Neural cell (in vitro differentiated cells): ENCODE results near the gene NHERF2. TPM values are rescaled to one million over a fixed set of nuclear protein-coding genes. Genes with fewer than 3 reads are reported as not detected.
A peak's percentile ranks its signal among the peaks of the same experiment; 100 is the strongest.

Experiments
- H2AFZ ChIP-seq: fragments of 200-600, 300-800 bp; sonication (generic), shearing (Covaris generic); 2 replicates; pipeline ENCODE4 v1.6.0; 2014; ENCODE audit warnings: low read depth, mild to moderate bottlenecking, antibody characterized with exemption, low read length, moderate library complexity
- H3F3A ChIP-seq: fragments of 200-600 bp; shearing (Covaris generic); 2 replicates; pipeline ENCODE4 v1.6.1; 2016; ENCODE audit warnings: mild to moderate bottlenecking, moderate library complexity, mixed read lengths, antibody characterized with exemption, low read length; ENCODE audit not compliant: insufficient read depth, poor library complexity, severe bottlenecking
- H3K27ac ChIP-seq: fragments of 200-600, 300-800 bp; sonication (generic), shearing (Covaris generic); 2 replicates; pipeline ENCODE4 v1.5.1; 2014; ENCODE audit warnings: mild to moderate bottlenecking, low read length, moderate library complexity
- H3K27me3 ChIP-seq: fragments of 300-800, 200-600 bp; sonication (generic), shearing (Covaris generic); 2 replicates; pipeline ENCODE4 v1.6.0; 2014; ENCODE audit warnings: mild to moderate bottlenecking, low read depth, low read length, moderate library complexity; ENCODE audit not compliant: insufficient read depth
- H3K36me3 ChIP-seq: fragments of 300-800, 200-600 bp; sonication (generic), shearing (Covaris generic); 2 replicates; pipeline ENCODE4 v1.5.1; 2014; ENCODE audit warnings: mild to moderate bottlenecking, antibody characterized with exemption, low read length, moderate library complexity; ENCODE audit not compliant: insufficient read depth
- H3K4me2 ChIP-seq: fragments of 300-800, 200-600 bp; sonication (generic), shearing (Covaris generic); 2 replicates; pipeline ENCODE4 v1.6.0; 2014; ENCODE audit warnings: mild to moderate bottlenecking, low read length
- H3K4me3 ChIP-seq: fragments of 300-800, 200-600 bp; sonication (generic), shearing (Covaris generic); 2 replicates; pipeline ENCODE4 v1.5.1; 2014; ENCODE audit warnings: mild to moderate bottlenecking, low read length, moderate library complexity
- H3K79me2 ChIP-seq: fragments of 200-600 bp; shearing (Covaris generic); replicated peaks from 2 replicates; pipeline ENCODE4 v1.6.0; 2014; ENCODE audit warnings: mild to moderate bottlenecking, low read length, moderate library complexity; ENCODE audit not compliant: insufficient read depth
- H3K9ac ChIP-seq: fragments of 300-800, 200-600 bp; sonication (generic), shearing (Covaris generic); 2 replicates; pipeline ENCODE4 v1.6.1; 2016; ENCODE audit warnings: mild to moderate bottlenecking, low read length, mixed read lengths
- H3K9me2 ChIP-seq: fragments of 200-600 bp; shearing (Covaris generic); 2 replicates; pipeline ENCODE4 v1.6.1; 2016; ENCODE audit warnings: mild to moderate bottlenecking, low read length, mixed read lengths; ENCODE audit not compliant: insufficient read depth
- H3K9me3 ChIP-seq: fragments of 200-600, 300-800 bp; sonication (generic), shearing (Covaris generic); 2 replicates; pipeline ENCODE4 v1.6.1; 2016; ENCODE audit warnings: mild to moderate bottlenecking, mixed run types, low read length, moderate library complexity, mixed read lengths
- H4K20me1 ChIP-seq: fragments of 200-600 bp; shearing (Covaris generic); 2 replicates; pipeline ENCODE4 v1.6.1; 2016; ENCODE audit warnings: mild to moderate bottlenecking, mixed run types; ENCODE audit not compliant: insufficient read depth
- EP300 ChIP-seq: fragments of 450-650 bp; conservative IDR thresholded peaks from 2 replicates; pipeline ENCODE4 v1.6.1; 2014; ENCODE audit warnings: antibody characterized with exemption, mild to moderate bottlenecking, moderate library complexity; ENCODE audit not compliant: poor library complexity, severe bottlenecking
- EZH2 ChIP-seq: fragments of 200-600, 300-800 bp; shearing (Covaris generic), sonication (generic); IDR thresholded peaks from 2 replicates; pipeline ENCODE4 v1.6.1; 2014; ENCODE audit warnings: antibody characterized with exemption, low read length, borderline replicate concordance, mild to moderate bottlenecking; ENCODE audit not compliant: insufficient read depth, poor library complexity, severe bottlenecking
- MXI1 ChIP-seq: fragments of 450-650 bp; conservative IDR thresholded peaks from 2 replicates; pipeline ENCODE4 v1.6.1; 2014; ENCODE audit warnings: antibody characterized with exemption, mild to moderate bottlenecking; ENCODE audit not compliant: poor library complexity, severe bottlenecking
- POLR2AphosphoS5 ChIP-seq: IDR thresholded peaks from 2 replicates; pipeline ENCODE4 v1.6.1; 2012
- RAD21 ChIP-seq: fragments of 450-650 bp; conservative IDR thresholded peaks from 2 replicates; pipeline ENCODE4 v1.6.1; 2014; ENCODE audit warnings: antibody characterized with exemption, mild to moderate bottlenecking, moderate library complexity
- SMC3 ChIP-seq: fragments of 450-650 bp; conservative IDR thresholded peaks from 2 replicates; pipeline ENCODE4 v1.6.1; 2014; ENCODE audit warnings: antibody characterized with exemption, mild to moderate bottlenecking, moderate library complexity; ENCODE audit not compliant: poor library complexity
- TAF1 ChIP-seq: IDR thresholded peaks from 2 replicates; pipeline ENCODE4 v1.6.1; 2012; ENCODE audit warnings: low read depth
- polyA plus RNA-seq: library from polyadenylated mRNA; depleted of rRNA; stranded (reverse); fragments of >200 nt; gene quantifications from 2 replicates; pipeline ENCODE4 v1.2.3, GENCODE V29; 2014
- TF ChIP-seq, protein P1 (sequence below): fragments of 450-650 bp; IDR thresholded peaks from 2 replicates; pipeline ENCODE4 v1.5.1; 2014; ENCODE audit warnings: antibody characterized with exemption, mild to moderate bottlenecking, moderate library complexity; ENCODE audit not compliant: poor library complexity, severe bottlenecking
- TF ChIP-seq, protein P2 (sequence below): IDR thresholded peaks from 2 replicates; pipeline ENCODE4 v1.6.1; 2012; ENCODE audit warnings: borderline replicate concordance

The NHERF2 gene
- polyA plus RNA-seq, 1 donor from 2014 or later, result 3.4 TPM

DNA sequence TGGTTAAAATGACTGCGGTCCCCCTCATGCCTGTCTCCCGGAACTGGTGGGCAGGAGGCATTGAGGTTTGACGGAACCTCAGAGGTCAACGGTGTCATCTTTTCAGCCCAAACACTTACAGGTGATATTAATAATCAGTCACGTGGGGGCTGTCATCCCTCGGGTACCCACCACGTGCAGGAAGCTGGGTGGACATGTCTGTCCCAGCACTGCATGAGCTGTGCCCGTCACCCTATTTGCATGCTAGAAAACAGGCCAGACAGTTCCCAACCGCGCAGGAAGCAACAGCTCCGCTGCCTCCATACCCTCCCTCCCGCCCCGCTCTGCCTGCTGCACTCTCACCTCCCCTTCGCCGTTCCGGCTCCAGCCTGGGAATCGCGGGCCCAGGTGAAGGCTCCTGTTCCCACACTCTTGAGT lies 35.6 kb upstream of the NHERF2 start:
- no peaks in the 10 kb centered on the region for H3K9me2 ChIP-seq
- no peaks in the 10 kb centered on the region for H3K9me3 ChIP-seq
- H3K79me2 ChIP-seq, result no peaks in the 10 kb centered on the region
- H4K20me1 ChIP-seq, result no peaks in the 10 kb centered on the region
- peaks cover 21% of the 10 kb centered on the region for H3K27me3 ChIP-seq
- no peaks in the 10 kb centered on the region for H3F3A ChIP-seq
- peak overlapping the region; percentile 88 for H3K4me3 ChIP-seq
- H2AFZ ChIP-seq, result no peak overlapping the region
- H3K4me2 ChIP-seq, result peak overlapping the region; percentile 77
- no peaks in the 10 kb centered on the region for H3K36me3 ChIP-seq
- TF ChIP-seq SMC3, result no peak
- TF ChIP-seq, protein P1, sequence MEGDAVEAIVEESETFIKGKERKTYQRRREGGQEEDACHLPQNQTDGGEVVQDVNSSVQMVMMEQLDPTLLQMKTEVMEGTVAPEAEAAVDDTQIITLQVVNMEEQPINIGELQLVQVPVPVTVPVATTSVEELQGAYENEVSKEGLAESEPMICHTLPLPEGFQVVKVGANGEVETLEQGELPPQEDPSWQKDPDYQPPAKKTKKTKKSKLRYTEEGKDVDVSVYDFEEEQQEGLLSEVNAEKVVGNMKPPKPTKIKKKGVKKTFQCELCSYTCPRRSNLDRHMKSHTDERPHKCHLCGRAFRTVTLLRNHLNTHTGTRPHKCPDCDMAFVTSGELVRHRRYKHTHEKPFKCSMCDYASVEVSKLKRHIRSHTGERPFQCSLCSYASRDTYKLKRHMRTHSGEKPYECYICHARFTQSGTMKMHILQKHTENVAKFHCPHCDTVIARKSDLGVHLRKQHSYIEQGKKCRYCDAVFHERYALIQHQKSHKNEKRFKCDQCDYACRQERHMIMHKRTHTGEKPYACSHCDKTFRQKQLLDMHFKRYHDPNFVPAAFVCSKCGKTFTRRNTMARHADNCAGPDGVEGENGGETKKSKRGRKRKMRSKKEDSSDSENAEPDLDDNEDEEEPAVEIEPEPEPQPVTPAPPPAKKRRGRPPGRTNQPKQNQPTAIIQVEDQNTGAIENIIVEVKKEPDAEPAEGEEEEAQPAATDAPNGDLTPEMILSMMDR, result no peak
- no peak for TF ChIP-seq EZH2
- TF ChIP-seq RAD21, result no peak
- TF ChIP-seq MXI1, result no peak
- no peak for TF ChIP-seq EP300
- TF ChIP-seq POLR2AphosphoS5, result no peak
- TF ChIP-seq TAF1, result no peak
- TF ChIP-seq, protein P2, sequence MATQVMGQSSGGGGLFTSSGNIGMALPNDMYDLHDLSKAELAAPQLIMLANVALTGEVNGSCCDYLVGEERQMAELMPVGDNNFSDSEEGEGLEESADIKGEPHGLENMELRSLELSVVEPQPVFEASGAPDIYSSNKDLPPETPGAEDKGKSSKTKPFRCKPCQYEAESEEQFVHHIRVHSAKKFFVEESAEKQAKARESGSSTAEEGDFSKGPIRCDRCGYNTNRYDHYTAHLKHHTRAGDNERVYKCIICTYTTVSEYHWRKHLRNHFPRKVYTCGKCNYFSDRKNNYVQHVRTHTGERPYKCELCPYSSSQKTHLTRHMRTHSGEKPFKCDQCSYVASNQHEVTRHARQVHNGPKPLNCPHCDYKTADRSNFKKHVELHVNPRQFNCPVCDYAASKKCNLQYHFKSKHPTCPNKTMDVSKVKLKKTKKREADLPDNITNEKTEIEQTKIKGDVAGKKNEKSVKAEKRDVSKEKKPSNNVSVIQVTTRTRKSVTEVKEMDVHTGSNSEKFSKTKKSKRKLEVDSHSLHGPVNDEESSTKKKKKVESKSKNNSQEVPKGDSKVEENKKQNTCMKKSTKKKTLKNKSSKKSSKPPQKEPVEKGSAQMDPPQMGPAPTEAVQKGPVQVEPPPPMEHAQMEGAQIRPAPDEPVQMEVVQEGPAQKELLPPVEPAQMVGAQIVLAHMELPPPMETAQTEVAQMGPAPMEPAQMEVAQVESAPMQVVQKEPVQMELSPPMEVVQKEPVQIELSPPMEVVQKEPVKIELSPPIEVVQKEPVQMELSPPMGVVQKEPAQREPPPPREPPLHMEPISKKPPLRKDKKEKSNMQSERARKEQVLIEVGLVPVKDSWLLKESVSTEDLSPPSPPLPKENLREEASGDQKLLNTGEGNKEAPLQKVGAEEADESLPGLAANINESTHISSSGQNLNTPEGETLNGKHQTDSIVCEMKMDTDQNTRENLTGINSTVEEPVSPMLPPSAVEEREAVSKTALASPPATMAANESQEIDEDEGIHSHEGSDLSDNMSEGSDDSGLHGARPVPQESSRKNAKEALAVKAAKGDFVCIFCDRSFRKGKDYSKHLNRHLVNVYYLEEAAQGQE, result no peak
- H3K27ac ChIP-seq, result no peak overlapping the region
- H3K9ac ChIP-seq, result peak overlapping the region; percentile 80

DNA sequence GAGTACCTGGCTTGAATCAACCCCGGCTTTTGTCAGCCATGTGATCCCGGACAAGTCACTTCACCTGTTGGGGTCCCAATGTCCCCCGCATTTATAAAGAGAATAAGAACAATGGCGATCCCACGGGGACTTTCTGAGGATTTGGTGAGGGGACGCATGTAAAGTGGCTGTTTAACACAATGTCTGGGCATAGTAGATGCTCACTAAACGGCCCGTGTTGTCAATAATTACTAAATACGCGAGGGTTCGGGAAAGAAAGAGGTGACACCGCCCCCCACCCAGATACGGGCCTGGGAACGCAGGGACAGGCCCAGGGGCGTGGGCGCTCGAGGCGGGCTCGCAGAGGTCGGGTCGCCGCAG lies 35.1 kb upstream of the NHERF2 start:
- Histone ChIP-seq H3K36me3 (no peaks in the 10 kb centered on the region), H3K27ac (no peak overlapping the region), H3K27me3 (peaks cover 21% of the 10 kb centered on the region), H4K20me1 (no peaks in the 10 kb centered on the region), H3K9me3 (no peaks in the 10 kb centered on the region), H3K9me2 (no peaks in the 10 kb centered on the region), H2AFZ (no peak overlapping the region), H3F3A (no peaks in the 10 kb centered on the region), H3K4me3 (peak overlapping the region; percentile 88), H3K79me2 (no peaks in the 10 kb centered on the region), H3K9ac (no peak overlapping the region), H3K4me2 (no peak overlapping the region)
- TF ChIP-seq SMC3 (no peak), POLR2AphosphoS5 (no peak), RAD21 (no peak), TAF1 (no peak), EP300 (no peak)
- TF ChIP-seq, protein P2, result no peak
